ENCODE data around the gene POLR2I.

GRCh38 chr19:36090910-36091695, 23.6 kb downstream of the POLR2I start:
- no peak for TF ChIP-seq POLR2AphosphoS5 (IDR thresholded peaks at IDR 0.05; ENCODE audit: borderline replicate concordance, low read depth, low read length)
- TF ChIP-seq EZH2 (IDR thresholded peaks at IDR 0.05) = no peak
